SK-N-SH (cell line): ENCODE results near the gene WDCP. TPM values are rescaled to one million over a fixed set of nuclear protein-coding genes. Genes with fewer than 3 reads are reported as not detected.

Source experiments
- CTCF ChIA-PET: fragments of 300-600, 350-600 bp; formaldehyde crosslinking; extraction: SDS; loops from one replicate; lab custom pipeline; 2021; lab: Yijun Ruan, JAX
- POLR2A ChIA-PET: fragments of 350-600 bp; sonication (Branson Sonifier 250); formaldehyde crosslinking; extraction: SDS; loops from one replicate; lab custom pipeline; 2020; ENCODE audit warnings: antibody characterized with exemption, inconsistent platforms; lab: Yijun Ruan, JAX
- DNase-seq: peaks from one replicate; pipeline ENCODE4 v3.0.0; 2012
- H2AFZ ChIP-seq: fragments of 200-600 bp; sonication (generic); 2 replicates; pipeline ENCODE4 v1.8.1; 2016; ENCODE audit warnings: antibody characterized with exemption, mild to moderate bottlenecking, low read depth
- H3F3A ChIP-seq: fragments of 200-600 bp; sonication (generic); replicated peaks from 2 replicates; pipeline ENCODE3; 2016; ENCODE audit warnings: antibody characterized with exemption, mild to moderate bottlenecking; ENCODE audit not compliant: insufficient read depth
- H3K27ac ChIP-seq, 2 experiments: fragments of 200-500 bp in 1 of 2; fragments of 200-600 bp in 1 of 2; sonication (Bioruptor generic) in 1 of 2; sonication (generic), shearing (Covaris generic) in 1 of 2; 2 replicates each; pipeline versions ENCODE4 v1.5.1 to v1.6.1; 2014 to 2016; ENCODE audit warnings: low read depth in 2 of 2, inconsistent platforms in 1 of 2, low read length in 1 of 2, mild to moderate bottlenecking in 1 of 2, mixed read lengths in 1 of 2
- H3K27me3 ChIP-seq: fragments of 200-600 bp; sonication (generic), shearing (Covaris generic); 2 replicates; pipeline ENCODE4 v1.6.1; 2016; ENCODE audit warnings: mixed run types; ENCODE audit not compliant: insufficient read depth
- H3K36me3 ChIP-seq, 2 experiments: fragments of 200-500 bp in 1 of 2; fragments of 200-600 bp in 1 of 2; sonication (Bioruptor generic) in 1 of 2; sonication (generic) in 1 of 2; replicated peaks in 1 of 2; 2 replicates each; pipeline versions ENCODE3 to v1.5.1; 2014 to 2016; ENCODE audit warnings: low read length in 1 of 2, mild to moderate bottlenecking in 1 of 2; ENCODE audit not compliant: insufficient read depth in 2 of 2, control insufficient read depth in 1 of 2
- H3K4me1 ChIP-seq, 2 experiments: fragments of 200-500 bp in 1 of 2; fragments of 200-600 bp in 1 of 2; sonication (Bioruptor generic) in 1 of 2; sonication (generic), shearing (Covaris generic) in 1 of 2; 2 replicates each; pipeline versions ENCODE4 v1.5.1 to v1.6.1; 2014 to 2016; ENCODE audit warnings: low read depth in 1 of 2, low read length in 1 of 2, mixed run types in 1 of 2; ENCODE audit not compliant: insufficient read depth in 2 of 2, control insufficient read depth in 1 of 2
- H3K4me2 ChIP-seq: fragments of 200-600 bp; sonication (generic), shearing (Covaris generic); 2 replicates; pipeline ENCODE4 v1.6.1; 2017; ENCODE audit warnings: mixed run types
- H3K4me3 ChIP-seq, 2 experiments: fragments of 200-500 bp in 1 of 2; fragments of 200-600 bp in 1 of 2; sonication (Bioruptor generic) in 1 of 2; sonication (generic), shearing (Covaris generic) in 1 of 2; 2 replicates each; pipeline versions ENCODE4 v1.5.1 to v1.8.1; 2014 to 2016; ENCODE audit warnings: low read depth in 2 of 2, inconsistent platforms in 1 of 2, low read length in 1 of 2, mild to moderate bottlenecking in 1 of 2, mixed read lengths in 1 of 2, moderate library complexity in 1 of 2
- H3K79me2 ChIP-seq: fragments of 200-600 bp; sonication (generic); 2 replicates; pipeline ENCODE4 v1.8.1; 2017; ENCODE audit warnings: mild to moderate bottlenecking; ENCODE audit not compliant: insufficient read depth
- H3K9ac ChIP-seq: fragments of 200-600 bp; sonication (generic); 2 replicates; pipeline ENCODE4 v1.6.1; 2017; ENCODE audit warnings: mixed run types
- H3K9me2 ChIP-seq: fragments of 200-600 bp; sonication (generic); 2 replicates; pipeline ENCODE4 v1.6.1; 2017; ENCODE audit warnings: mixed run types
- H3K9me3 ChIP-seq: fragments of 200-600 bp; sonication (generic); 2 replicates; pipeline ENCODE4 v1.6.1; 2017; ENCODE audit warnings: mixed run types, mild to moderate bottlenecking, moderate library complexity
- H4K20me1 ChIP-seq: fragments of 200-600 bp; sonication (generic); 2 replicates; pipeline ENCODE4 v1.6.1; 2017; ENCODE audit warnings: mild to moderate bottlenecking, mixed run types; ENCODE audit not compliant: insufficient read depth
- ELF1 ChIP-seq: IDR thresholded peaks from 2 replicates; pipeline ENCODE4 v1.4.0; 2012
- FOXM1 ChIP-seq: IDR thresholded peaks from 2 replicates; pipeline ENCODE4 v1.4.0; 2012; ENCODE audit warnings: low read depth, mild to moderate bottlenecking
- JUND ChIP-seq: IDR thresholded peaks from 2 replicates; pipeline ENCODE4 v1.4.0; 2012
- MXI1 ChIP-seq: IDR thresholded peaks from 2 replicates; pipeline ENCODE4 v1.6.1; 2012; ENCODE audit warnings: mild to moderate bottlenecking, low read depth, low read length, improper control_type of control experiment
- NFIC ChIP-seq: IDR thresholded peaks from 2 replicates; pipeline ENCODE4 v1.4.0; 2012; ENCODE audit warnings: borderline replicate concordance
- POLR2AphosphoS5 ChIP-seq: IDR thresholded peaks from 2 replicates; pipeline ENCODE4 v1.6.1; 2012; ENCODE audit warnings: low read depth, low read length
- RAD21 ChIP-seq: IDR thresholded peaks from 2 replicates; pipeline ENCODE4 v1.6.1; 2012; ENCODE audit warnings: mild to moderate bottlenecking, low read length
- RCOR1 ChIP-seq: fragments of 150-350 bp; IDR thresholded peaks from 2 replicates; pipeline ENCODE4 v1.6.1; 2017; ENCODE audit warnings: antibody characterized with exemption, low read length
- RFX5 ChIP-seq: IDR thresholded peaks from 2 replicates; pipeline ENCODE4 v1.6.1; 2012; ENCODE audit warnings: mild to moderate bottlenecking, improper control_type of control experiment, low read length
- RXRA ChIP-seq: IDR thresholded peaks from 2 replicates; pipeline ENCODE4 v1.4.0; 2012; ENCODE audit warnings: low read depth, mild to moderate bottlenecking, borderline replicate concordance
- SIN3A ChIP-seq: IDR thresholded peaks from 2 replicates; pipeline ENCODE4 v1.6.1; 2012; ENCODE audit warnings: low read depth, mild to moderate bottlenecking, low read length, moderate library complexity, borderline replicate concordance
- TAF1 ChIP-seq: IDR thresholded peaks from 2 replicates; pipeline ENCODE4 v1.6.1; 2012; ENCODE audit warnings: low read depth, mild to moderate bottlenecking, low read length, moderate library complexity, borderline replicate concordance
- TCF12 ChIP-seq: IDR thresholded peaks from 2 replicates; pipeline ENCODE4 v1.4.0; 2012
- TEAD4 ChIP-seq: IDR thresholded peaks from 2 replicates; pipeline ENCODE4 v1.4.0; 2012; ENCODE audit warnings: mild to moderate bottlenecking, borderline replicate concordance; ENCODE audit not compliant: insufficient read depth
- WGBS: methylation state at CpG from one replicate; pipeline ENCODE4 v1.1.6; 2017; ENCODE audit warnings: low lambda C conversion rate; 5-methylcytosine and 5-hydroxymethylcytosine counted together
- polyA plus RNA-seq, 3 experiments: library from polyadenylated mRNA; depleted of rRNA; stranded (reverse); fragments of >200 nt; gene quantifications; 2 replicates each; pipeline ENCODE4 v1.2.3, GENCODE V29; 2012
- TF ChIP-seq, protein P1 (sequence below): IDR thresholded peaks from 2 replicates; pipeline ENCODE4 v1.6.1; 2012; ENCODE audit warnings: mild to moderate bottlenecking, low read depth, low read length, moderate library complexity
- TF ChIP-seq, protein P2 (sequence below): fragments of 150-350 bp; IDR thresholded peaks from 2 replicates; pipeline ENCODE4 v1.6.1; 2016; ENCODE audit warnings: mild to moderate bottlenecking, low read depth, low read length
- TF ChIP-seq, protein P3 (sequence below): IDR thresholded peaks from 2 replicates; pipeline ENCODE4 v1.4.0; 2012; ENCODE audit warnings: low read depth, borderline replicate concordance
- TF ChIP-seq, protein P4 (sequence below): IDR thresholded peaks from 2 replicates; pipeline ENCODE4 v1.4.0; 2012; ENCODE audit warnings: low read depth
- TF ChIP-seq, protein P5 (sequence below): IDR thresholded peaks from 2 replicates; pipeline ENCODE4 v1.4.0; 2012; ENCODE audit warnings: low read depth, borderline replicate concordance

WDCP gene
- polyA plus RNA-seq, 1 of the 3 experiments (the other 2 are of a cell fraction): 7.1 TPM

DNA sequence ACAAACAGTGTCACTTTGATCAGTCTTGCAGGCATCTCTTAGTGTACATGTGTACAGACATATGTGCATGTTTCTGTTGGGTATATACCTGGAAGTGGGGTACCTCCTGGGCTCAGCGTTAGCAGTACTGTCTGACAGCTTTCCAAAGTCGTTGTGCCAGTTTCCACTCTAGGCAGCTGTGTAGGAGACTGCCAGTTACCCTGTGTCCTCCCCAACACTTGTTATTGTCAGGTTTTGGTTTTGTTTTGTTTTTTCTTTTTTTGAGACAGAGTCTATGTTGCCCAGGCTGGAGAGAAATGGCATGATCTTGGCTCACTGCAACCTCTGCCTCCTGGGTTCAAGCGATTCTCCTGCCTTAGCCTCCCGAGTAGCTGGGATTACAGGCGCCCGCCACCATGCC, 8.6 kb upstream of the WDCP start:
- CTCF ChIA-PET: interaction anchor here (0.7 to 1.9 kb wide), 2 partner anchors 96 to 231 kb away, joined by 3 to 4 read pairs; no protein-coding TSS in a partner anchor
- WGBS: 87% methylated on average over 6 of the region's 6 CpGs

More for the DNA sequence above, 8.6 kb upstream of the WDCP start:
- H3F3A ChIP-seq: peaks cover 1% of the 10 kb centered on the region
- H3K79me2 ChIP-seq: no peaks in the 10 kb centered on the region
- H2AFZ ChIP-seq: no peak overlapping the region
- H3K9ac ChIP-seq: no peak overlapping the region
- H3K27me3 ChIP-seq: no peaks in the 10 kb centered on the region
- no peaks in the 10 kb centered on the region for H3K9me3 ChIP-seq
- no peak overlapping the region for H3K4me3 ChIP-seq
- DNase-seq: no peak
- H3K36me3 ChIP-seq: peaks cover 0 to 11% of the 10 kb centered on the region in 2 experiments
- no peaks in the 10 kb centered on the region for H3K9me2 ChIP-seq
- no peak overlapping the region for H3K4me2 ChIP-seq
- H3K4me1 ChIP-seq: peaks cover 0 to 10% of the 10 kb centered on the region in 2 experiments; a peak in 1 of 4 replicates
- POLR2A ChIA-PET: no interaction called here
- TF ChIP-seq RCOR1 (no peak), RAD21 (no peak), ELF1 (no peak), POLR2AphosphoS5 (no peak), FOXM1 (no peak), TAF1 (no peak), TEAD4 (no peak), JUND (no peak), RXRA (no peak), NFIC (no peak), SIN3A (no peak), RFX5 (no peak), MXI1 (no peak), TCF12 (no peak)
- TF ChIP-seq, protein P1, sequence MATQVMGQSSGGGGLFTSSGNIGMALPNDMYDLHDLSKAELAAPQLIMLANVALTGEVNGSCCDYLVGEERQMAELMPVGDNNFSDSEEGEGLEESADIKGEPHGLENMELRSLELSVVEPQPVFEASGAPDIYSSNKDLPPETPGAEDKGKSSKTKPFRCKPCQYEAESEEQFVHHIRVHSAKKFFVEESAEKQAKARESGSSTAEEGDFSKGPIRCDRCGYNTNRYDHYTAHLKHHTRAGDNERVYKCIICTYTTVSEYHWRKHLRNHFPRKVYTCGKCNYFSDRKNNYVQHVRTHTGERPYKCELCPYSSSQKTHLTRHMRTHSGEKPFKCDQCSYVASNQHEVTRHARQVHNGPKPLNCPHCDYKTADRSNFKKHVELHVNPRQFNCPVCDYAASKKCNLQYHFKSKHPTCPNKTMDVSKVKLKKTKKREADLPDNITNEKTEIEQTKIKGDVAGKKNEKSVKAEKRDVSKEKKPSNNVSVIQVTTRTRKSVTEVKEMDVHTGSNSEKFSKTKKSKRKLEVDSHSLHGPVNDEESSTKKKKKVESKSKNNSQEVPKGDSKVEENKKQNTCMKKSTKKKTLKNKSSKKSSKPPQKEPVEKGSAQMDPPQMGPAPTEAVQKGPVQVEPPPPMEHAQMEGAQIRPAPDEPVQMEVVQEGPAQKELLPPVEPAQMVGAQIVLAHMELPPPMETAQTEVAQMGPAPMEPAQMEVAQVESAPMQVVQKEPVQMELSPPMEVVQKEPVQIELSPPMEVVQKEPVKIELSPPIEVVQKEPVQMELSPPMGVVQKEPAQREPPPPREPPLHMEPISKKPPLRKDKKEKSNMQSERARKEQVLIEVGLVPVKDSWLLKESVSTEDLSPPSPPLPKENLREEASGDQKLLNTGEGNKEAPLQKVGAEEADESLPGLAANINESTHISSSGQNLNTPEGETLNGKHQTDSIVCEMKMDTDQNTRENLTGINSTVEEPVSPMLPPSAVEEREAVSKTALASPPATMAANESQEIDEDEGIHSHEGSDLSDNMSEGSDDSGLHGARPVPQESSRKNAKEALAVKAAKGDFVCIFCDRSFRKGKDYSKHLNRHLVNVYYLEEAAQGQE: no peak
- TF ChIP-seq, protein P2, sequence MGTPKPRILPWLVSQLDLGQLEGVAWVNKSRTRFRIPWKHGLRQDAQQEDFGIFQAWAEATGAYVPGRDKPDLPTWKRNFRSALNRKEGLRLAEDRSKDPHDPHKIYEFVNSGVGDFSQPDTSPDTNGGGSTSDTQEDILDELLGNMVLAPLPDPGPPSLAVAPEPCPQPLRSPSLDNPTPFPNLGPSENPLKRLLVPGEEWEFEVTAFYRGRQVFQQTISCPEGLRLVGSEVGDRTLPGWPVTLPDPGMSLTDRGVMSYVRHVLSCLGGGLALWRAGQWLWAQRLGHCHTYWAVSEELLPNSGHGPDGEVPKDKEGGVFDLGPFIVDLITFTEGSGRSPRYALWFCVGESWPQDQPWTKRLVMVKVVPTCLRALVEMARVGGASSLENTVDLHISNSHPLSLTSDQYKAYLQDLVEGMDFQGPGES: no peak
- TF ChIP-seq, protein P3, sequence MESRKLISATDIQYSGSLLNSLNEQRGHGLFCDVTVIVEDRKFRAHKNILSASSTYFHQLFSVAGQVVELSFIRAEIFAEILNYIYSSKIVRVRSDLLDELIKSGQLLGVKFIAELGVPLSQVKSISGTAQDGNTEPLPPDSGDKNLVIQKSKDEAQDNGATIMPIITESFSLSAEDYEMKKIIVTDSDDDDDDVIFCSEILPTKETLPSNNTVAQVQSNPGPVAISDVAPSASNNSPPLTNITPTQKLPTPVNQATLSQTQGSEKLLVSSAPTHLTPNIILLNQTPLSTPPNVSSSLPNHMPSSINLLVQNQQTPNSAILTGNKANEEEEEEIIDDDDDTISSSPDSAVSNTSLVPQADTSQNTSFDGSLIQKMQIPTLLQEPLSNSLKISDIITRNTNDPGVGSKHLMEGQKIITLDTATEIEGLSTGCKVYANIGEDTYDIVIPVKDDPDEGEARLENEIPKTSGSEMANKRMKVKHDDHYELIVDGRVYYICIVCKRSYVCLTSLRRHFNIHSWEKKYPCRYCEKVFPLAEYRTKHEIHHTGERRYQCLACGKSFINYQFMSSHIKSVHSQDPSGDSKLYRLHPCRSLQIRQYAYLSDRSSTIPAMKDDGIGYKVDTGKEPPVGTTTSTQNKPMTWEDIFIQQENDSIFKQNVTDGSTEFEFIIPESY: no peak
- TF ChIP-seq, protein P4, sequence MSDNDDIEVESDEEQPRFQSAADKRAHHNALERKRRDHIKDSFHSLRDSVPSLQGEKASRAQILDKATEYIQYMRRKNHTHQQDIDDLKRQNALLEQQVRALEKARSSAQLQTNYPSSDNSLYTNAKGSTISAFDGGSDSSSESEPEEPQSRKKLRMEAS: no peak
- TF ChIP-seq, protein P5, sequence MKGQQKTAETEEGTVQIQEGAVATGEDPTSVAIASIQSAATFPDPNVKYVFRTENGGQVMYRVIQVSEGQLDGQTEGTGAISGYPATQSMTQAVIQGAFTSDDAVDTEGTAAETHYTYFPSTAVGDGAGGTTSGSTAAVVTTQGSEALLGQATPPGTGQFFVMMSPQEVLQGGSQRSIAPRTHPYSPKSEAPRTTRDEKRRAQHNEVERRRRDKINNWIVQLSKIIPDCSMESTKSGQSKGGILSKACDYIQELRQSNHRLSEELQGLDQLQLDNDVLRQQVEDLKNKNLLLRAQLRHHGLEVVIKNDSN: no peak
- no peak overlapping the region for H3K27ac ChIP-seq
- H4K20me1 ChIP-seq: no peaks in the 10 kb centered on the region
